Measurements from ENCODE around the gene SEC24D.

Gene SEC24D

GRCh38 chr4:118752551-118752950 lies 83.4 kb downstream of the SEC24D start:
- no peak for DNase-seq (ENCODE audit: low read depth)

GRCh38 chr4:118751629-118752323 lies 84.2 kb downstream of the SEC24D start:
- no peak for DNase-seq (ENCODE audit: low read depth)

GRCh38 chr4:118749347-118749988 lies 86.5 kb downstream of the SEC24D start:
- no peak for DNase-seq (ENCODE audit: low read depth)

GRCh38 chr4:118746251-118746919 lies 89.5 kb downstream of the SEC24D start:
- DNase-seq (ENCODE audit: low read depth), result no peak

- DNase-seq (ENCODE audit: low read depth), result no peak
Measured at GRCh38 chr4:118745357-118745756, 90.6 kb downstream of the SEC24D start.

GRCh38 chr4:118743867-118744266 lies 92.1 kb downstream of the SEC24D start:
- DNase-seq (ENCODE audit: low read depth), result no peak

GRCh38 chr4:118742050-118742449 lies 93.9 kb downstream of the SEC24D start:
- no peak for DNase-seq (ENCODE audit: low read depth)

- DNase-seq (ENCODE audit: low read depth), result no peak
Measured at GRCh38 chr4:118741301-118741855, 94.5 kb downstream of the SEC24D start.

GRCh38 chr4:118740869-118741268 lies 95.1 kb downstream of the SEC24D start:
- DNase-seq (ENCODE audit: low read depth), result no peak

GRCh38 chr4:118739022-118739713 lies 96.8 kb downstream of the SEC24D start:
- DNase-seq (ENCODE audit: low read depth), result no peak

- no peak for DNase-seq (ENCODE audit: low read depth)
Measured at GRCh38 chr4:118738090-118738489, 97.8 kb downstream of the SEC24D start.

GRCh38 chr4:118736900-118737299 lies 99.0 kb downstream of the SEC24D start:
- no peak for DNase-seq (ENCODE audit: low read depth)

GRCh38 chr4:118734491-118735205 lies 101.3 kb downstream of the SEC24D start:
- no peak for DNase-seq (ENCODE audit: low read depth)

- DNase-seq (ENCODE audit: low read depth), result peak; percentile 56
Measured at GRCh38 chr4:118732591-118733330, 103.2 kb downstream of the SEC24D start.

GRCh38 chr4:118730683-118731082 lies 105.2 kb downstream of the SEC24D start:
- no peak for DNase-seq (ENCODE audit: low read depth)

GRCh38 chr4:118729287-118730286 lies 106.3 kb downstream of the SEC24D start:
- peak; percentile 70 for DNase-seq (ENCODE audit: low read depth)

- DNase-seq (ENCODE audit: low read depth), result no peak
Measured at GRCh38 chr4:118727360-118727759, 108.6 kb downstream of the SEC24D start.

GRCh38 chr4:118723369-118723768 lies 112.6 kb downstream of the SEC24D start:
- no peak for DNase-seq (ENCODE audit: low read depth)

GRCh38 chr4:118721752-118722151 lies 114.2 kb downstream of the SEC24D start:
- DNase-seq (ENCODE audit: low read depth), result no peak
